SW 1271 (cell line): ENCODE results near the gene GNAO1.
A peak's percentile ranks its signal among the peaks of the same experiment; 100 is the strongest.

ENCODE experiments used
- DNase-seq, 2 experiments: peaks; one replicate each; lab custom pipeline; 2025; lab: John Stamatoyannopoulos, UW

Gene GNAO1

DNA sequence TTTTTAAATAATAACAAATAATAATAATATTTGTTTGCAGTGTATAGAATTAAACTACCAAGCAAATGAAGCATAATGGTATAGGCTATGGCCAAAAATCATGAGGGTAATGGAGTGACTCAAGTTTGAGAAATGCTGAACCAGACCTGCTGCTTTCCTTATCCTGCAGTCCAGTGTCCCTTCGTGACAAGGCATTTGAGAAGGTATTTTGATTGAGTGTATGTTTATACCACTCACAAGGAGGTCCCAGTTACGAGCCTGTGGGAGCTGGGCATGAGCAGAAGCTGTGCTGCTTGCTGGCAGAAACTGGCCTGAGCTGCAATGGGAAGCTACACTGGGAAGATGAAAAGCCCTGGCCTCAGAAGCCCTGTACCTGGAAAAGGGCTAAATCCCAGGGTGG, 50.3 kb downstream of the GNAO1 start:
- DNase-seq: no peak

DNA sequence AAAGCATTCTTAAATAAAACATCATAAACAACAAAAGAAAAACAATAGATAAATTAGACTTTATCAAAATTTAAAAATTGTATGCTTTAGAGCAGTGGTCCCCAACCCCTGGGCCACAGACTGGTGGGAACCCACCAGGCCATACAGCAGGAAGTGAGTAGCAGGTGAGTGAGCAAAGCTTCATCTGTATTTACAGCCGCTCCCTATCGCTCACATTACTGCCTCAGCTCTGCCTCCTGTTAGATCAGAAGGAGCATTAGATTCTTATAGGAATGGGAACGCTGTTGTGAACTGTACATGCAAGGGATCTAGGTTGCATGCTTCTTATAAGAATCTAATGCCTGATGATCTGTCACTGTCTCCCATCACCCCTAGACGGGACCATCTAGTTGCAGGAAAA, 51.5 kb downstream of the GNAO1 start:
- DNase-seq: no peak

DNA sequence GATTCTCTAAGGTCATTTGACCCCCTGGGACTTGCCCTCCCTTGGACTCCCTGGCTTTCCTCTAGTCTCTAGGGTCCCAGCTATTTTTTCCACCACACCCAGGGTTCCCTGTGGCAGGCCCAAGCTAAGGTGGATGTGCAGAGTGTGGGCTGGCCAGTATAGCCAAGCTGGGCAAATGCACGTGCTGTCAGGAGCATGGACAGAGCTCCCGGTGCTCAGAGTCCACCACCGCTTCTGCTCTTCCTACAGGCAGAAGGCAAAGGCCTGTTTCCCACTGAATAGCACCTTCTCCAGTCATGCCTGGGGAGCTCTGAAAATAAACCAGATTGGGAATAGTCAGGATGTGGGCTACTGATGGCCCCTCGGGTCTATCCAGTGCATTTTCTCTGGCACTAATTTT, 53.3 kb downstream of the GNAO1 start:
- DNase-seq: no peak

DNA sequence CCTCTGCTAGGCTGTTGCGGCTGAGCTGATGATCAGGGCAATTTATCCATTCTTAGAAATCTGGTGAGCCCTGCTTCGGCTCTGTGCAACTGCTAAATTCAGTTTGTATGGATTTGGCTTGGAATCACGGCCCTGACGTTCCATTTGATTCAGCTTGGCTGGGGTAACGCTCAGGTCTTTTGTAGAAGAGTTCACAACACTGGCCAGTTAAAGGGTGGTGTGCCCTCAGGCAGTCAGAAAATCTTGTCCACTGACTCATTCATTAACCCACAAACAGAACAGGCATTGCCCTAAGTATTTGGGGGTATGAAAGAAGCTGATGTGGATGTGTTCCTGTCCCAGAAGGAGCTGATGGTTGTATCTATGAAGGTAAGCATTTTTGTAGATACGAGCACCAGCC, 53.9 kb downstream of the GNAO1 start:
- DNase-seq: no peak

DNA sequence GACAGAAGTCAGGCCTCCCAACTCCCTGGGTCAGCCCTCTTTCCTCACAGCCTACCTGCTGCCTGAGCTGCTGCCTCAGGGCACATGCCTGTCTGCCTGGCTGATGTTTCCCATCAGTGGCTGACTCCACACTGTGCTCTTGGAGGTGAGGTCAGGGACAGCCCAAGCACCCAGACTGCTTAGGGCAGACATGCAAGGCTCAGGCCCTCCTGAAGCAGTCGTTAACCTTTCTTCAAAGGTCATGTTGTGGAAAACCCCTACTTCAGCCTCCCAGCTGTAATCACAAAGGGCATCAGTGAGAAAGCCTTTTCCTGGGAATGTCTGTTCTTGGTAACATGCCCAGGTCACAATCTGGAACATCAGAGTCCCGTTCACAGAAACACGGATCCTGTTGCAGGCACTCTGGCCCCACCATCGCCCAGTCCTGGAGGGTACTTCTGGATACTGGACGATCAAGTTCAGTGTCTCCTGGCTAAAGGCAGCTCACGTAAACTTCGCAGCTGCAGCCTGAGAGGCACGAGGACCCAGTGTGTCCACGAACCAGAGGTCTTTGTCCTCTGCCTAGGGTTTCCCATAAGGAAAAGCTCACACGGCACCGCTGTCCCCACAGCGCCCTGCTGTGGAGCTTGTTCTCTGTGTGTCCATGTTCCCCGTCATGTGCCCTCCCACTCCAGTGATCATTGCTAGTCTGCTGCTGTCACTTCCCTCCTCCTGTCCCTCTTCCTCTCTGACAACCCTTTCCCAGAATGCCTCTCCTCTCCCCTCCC, 54.9 kb downstream of the GNAO1 start:
- peak in 1 of 2 experiments; percentile 32 for DNase-seq

DNA sequence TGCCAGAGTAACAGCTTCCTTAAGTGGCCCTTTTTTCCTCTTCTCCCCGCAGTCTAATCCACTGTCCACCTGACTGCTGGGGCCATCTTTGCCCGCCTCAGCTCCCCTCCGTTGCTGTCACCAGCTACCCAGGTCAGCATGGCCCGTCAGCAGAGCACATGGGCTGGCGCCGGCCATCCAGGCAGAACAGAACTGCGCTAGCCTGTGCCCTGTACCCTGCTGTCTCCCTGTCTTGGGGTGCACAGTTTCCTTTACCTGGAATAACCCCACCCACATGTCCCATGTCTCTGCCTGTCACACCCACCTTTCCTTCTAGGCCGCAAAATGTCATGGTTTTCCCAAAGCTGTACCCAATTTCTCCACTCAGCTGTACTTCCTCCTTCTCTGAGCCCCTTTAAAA, 55.7 kb downstream of the GNAO1 start:
- no peak for DNase-seq

DNA sequence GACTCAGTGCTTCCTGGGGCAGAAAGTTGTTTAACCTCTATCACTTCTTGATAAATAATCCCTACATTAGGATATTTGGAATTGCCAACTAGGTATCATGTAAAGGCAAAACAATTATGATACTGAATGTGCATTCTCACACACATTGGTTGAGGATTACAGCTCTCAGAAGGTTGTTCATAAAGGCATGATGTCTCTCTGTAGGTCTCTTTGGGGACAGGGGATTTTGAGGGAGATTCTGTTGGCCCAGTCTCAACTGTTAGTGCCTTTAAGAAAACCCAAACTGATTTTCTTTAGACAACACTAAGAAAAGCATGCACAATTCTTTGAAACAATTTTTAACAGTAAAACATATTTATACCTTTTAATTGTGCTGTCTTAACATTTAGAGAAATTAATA, 56.5 kb downstream of the GNAO1 start:
- no peak for DNase-seq

DNA sequence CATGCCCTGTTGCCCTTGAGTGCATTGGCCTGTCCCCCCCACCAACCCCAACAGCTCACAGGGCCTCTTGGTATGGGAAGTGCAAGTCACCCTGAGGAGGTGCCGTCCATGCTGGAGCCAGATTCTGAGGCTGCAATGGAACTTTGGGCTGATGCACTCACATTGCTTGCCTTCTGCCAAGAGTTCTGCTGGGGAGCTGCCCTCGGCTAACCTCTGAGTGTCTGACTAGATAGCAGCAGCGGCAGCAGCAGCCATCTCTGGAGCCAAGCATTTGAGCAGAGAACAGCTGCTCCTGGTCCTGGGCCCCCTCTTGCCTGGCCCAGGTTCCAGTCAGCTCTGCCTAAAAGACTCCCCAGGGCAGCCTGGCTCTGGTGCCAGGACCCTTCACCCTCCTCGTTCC, 61.5 kb downstream of the GNAO1 start:
- no peak for DNase-seq

DNA sequence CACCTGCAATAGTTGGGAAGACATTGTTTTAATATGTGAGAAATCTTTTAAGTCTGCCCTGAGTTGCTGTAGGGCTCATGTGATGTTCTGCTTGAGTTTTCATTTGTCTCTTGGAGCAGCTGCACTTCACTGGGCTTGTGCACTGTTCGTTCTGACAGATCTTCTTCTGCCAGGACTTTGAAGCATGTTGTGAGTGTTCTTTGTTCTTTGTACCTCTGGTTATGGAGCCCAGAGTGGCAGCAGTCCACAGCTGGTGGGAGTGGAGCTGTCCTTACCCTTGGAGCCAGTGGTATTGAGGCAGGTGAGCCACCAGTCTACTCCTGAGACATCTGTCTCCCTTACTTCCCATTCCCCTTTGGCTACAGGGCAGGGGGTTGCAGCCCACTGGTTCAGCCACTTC, 64.6 kb downstream of the GNAO1 start:
- no peak for DNase-seq

DNA sequence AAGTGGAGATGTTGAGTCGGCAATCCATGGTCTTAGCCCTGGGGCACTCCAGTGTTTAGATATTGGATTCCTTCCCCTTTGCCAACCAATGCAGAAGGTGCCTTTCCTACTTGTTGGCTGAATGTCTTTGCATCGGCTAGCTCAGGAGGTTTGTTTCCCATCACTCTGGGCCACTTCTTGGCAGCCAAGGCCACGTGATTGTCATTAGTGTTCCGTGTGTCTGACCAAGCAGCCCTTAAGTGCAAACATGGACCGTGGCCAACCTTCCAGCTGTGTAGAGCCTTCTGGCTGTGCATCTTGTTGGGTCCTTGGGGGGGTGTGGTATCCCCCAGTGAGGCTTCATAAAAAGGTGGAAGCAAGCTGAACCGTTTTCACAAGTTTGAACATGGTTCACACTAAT, 66.0 kb downstream of the GNAO1 start:
- no peak for DNase-seq

DNA sequence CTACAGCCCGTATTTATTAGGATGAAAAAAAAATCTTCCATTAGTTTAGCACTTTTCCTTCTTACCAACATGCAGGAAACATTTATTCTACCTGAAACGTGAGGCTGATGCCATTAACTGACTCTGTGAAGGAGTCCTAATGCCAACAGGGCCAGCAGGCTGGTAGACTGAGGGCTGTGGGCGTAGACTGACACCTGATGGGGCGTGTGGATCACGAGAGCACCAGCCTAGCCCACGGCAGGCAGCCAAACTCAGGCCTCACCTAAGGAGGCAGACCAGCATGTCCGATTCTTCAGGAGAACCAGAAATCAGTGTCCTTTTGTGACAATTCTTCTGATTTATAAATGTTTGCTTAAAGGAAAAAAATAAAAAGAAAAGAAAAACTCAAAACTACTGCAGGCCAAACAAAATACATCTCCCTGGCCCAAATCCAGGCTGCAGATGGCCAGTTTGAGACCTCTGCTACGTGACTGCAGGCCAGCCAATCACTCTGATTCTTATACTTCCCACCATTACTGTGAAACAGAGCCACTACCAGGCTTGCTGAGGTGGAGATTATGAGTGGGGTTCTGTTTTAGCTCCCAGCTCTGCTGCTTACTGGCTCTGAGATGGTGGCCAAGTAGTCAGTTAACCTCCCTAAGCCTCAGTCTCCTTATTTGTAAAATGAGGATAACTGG, 66.5 kb downstream of the GNAO1 start:
- no peak for DNase-seq

DNA sequence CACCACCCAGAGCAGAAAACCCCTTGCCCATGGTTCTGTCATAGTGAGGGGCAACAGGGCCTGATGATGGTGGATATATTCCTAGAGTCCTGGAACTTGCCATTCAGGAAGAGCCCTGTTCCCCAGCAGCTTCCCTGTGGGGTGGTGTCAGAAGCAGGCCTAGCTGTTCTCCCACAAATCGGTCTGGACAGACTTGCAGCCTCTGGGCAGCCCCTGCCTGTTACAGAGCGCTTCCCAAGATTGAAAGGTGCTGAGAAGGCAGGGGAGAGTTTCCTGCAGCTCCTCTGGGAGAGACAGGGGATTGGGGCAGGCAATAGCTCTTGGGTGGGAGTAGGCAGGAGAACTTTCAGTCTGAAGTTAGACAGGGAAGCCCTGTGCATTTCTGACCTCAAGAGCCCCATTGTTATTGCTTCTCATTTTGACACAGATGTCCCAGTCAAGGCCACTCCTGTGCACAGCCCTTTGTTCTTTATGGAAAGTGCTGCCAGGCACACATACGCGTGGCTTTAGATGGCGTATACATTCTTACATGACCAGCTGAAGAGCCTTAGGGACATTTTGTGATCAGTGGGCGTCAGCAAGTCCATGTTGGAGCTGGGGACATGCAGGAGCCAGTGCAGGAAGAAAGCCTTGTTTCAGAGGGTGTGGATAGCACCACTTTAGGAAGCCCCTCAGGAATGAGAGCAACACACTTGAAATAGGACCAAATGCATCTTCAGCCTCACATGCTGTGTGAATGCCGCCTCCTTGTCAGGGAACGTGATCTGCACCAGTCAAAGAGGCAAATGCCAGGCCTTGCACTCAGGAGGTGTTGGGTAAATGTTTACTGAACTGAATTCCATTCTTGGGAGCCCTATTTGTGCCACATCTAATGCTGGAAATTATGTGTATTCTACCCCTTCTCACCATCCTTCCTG, 67.5 kb downstream of the GNAO1 start:
- DNase-seq: no peak

DNA sequence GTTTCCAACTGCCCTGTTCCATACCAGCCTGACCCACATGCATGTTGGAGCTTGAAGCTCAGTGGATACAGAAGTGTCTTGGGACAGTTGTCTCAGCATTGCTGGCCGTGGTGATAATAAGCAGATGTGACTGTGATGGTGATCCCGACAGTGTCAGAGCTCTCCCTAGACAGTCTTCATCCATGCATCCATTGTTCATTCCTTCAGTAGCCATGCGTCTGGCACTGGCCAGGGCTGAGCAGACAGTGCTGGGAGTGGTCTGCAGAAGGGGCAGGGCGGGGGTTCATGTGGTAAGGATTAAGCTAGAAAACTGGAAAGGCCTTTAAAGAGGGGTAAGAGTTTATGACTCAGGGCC, 68.1 kb downstream of the GNAO1 start:
- DNase-seq: no peak

DNA sequence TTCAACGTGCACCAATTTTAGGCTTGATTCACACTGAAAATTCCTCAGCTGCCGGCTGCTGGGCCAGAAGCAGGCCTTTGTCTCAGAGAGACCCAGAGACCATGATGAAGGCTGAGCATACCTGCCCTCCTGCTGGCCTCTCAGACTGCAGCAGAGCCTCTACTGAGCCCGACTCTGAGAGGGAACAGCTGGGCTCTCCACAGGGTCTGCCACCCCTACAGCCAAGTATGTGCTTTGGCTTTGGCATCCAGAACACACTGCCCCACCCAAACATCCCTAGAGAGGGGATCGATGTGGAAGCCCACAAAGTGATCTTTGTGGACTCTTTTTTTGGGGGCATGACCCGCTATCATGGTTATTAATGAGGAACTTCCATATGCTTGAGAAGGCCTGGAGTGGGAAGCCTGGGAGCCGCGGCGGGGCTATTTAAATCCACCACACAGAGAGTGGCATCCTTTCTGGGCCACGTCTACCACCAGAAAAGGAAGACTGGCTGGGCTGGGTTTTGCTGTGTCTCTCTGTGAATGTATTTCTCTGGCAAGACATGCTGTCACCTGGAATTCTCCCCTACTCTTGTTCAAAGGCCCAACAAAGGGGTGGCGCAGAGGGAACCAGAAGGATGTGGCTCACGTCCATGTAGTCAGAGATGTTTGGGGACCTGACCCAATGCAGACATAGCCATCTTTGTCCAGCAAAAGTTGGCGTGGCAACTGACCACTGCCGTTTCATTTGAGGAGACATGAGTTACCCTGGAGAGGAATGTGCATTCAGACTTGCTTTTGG, 69.3 kb downstream of the GNAO1 start:
- DNase-seq: no peak

DNA sequence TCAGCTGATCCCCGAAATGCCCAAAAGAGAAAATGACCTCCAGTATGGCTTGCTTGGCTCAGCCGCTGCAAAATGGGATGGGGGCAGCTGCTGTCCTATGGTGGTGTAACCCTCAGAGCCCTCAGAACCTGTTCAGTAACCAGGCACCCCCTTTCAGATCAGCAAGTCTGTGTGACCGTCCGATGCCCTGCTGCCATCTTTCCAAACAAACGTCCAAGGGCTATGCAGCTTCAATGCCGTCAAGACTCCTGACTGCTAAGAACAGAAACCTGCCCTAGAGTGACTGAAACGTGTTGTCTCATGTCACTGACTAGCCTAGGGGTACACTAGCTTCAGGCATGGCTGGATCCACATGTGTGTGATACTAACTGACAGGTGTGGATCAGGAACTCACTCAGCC, 70.4 kb downstream of the GNAO1 start:
- no peak for DNase-seq

DNA sequence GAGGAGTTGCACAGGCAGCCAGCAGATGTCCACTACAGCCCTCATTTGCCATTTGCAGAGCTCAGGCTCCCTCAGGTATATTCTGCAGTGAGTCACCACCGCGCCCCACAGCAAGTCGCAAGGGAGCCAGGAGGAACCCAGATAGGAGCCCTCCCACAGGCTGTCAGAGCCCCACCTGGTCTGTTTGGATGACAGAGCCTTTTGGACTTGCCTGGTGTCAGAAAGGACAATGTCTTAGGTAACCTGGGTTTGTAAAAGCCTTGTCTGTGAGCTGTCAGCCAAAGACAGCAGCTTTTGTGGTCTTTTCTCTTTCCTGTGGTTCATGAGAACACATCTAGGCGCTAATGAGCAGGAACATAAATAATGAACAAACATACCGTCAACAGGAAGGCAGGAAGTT, 70.9 kb downstream of the GNAO1 start:
- no peak for DNase-seq

DNA sequence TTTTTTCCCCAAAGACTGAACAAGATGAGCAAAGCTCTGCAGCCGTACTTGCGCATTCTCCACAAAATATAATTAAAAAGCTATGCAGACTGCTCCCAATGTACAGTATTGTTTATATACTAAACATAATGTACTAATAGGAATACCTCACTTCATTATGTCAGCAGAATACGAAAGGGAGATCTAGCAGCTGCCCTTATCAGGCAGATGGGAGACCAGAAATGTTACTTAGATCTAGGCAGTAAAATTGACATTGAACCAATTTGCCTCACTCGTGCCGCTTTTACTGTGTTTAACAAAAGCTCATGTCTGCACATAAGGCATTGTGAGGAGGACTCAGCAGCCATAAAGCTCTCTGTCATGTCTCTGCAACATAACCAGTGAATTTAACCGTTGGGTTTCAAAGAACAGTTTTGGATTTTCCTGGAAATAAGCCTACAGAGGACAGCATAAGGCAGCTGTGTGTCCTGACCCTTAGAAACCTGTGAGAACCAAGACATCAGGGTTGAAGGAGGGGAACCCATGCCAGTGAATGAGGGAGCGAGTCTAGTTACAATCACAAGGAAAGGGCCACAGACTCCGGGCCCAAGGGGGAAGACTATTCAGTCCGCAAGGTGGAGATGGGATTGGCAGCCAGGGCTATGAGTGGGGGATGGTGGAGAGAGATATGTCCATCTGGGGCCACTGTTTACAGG, 71.4 kb downstream of the GNAO1 start:
- no peak for DNase-seq

DNA sequence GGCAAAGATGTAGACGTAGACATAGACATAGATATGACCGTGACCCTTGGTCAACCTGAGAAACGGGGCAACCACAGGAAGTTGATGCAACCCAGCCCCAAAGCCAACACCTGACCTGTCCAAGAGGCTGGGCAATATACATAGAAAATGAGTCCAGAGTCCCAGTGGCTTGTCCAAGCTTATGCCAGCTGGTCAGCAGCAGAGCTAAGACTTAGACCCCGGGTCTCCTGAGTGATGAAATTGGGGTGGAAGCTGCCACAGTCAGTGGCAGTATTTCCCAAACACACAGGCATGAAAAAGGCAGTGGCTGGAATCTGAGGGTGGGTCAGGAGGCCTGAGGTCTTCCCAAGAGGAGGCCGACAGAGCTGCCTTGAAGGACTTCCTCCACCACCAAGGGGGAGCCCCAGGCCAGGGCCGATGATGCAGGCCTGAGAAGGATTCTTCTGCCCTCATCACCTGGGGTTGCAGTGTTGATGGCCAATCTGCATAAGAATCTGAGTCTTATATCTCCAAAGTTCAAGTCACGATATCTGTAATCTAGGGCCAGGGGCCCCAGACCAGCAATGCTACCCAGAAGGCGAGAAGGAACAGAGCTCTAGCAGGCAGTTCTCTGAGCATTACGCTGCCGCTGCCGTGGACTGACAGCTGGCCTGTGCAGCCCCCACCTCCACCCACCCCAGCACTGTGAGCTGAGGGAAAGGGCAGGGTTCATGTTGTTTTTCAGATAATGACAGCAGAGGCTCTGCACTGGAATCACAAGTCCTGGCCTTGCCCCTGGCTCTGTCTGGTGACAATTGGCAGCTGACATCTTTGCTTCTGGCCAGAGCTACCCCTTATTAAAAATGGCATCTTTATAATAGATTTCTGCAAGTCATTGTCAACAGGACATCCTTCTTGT, 72.7 kb downstream of the GNAO1 start:
- no peak for DNase-seq

DNA sequence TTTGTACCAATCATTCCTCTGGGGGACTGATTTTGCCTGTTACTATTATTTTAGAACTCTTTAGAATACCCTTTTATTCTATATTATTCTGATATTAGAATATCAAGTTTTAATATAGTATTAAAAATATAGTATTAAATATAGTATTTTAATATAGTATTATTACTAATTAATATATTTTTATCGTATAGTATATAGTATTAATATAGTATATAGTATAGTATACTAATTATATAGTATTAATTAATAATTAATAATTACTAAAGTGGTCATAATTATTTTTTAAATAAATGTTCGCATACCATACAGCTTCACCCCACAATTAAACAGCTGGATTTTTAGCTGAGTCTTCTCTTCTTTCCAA, 73.3 kb downstream of the GNAO1 start:
- no peak for DNase-seq

DNA sequence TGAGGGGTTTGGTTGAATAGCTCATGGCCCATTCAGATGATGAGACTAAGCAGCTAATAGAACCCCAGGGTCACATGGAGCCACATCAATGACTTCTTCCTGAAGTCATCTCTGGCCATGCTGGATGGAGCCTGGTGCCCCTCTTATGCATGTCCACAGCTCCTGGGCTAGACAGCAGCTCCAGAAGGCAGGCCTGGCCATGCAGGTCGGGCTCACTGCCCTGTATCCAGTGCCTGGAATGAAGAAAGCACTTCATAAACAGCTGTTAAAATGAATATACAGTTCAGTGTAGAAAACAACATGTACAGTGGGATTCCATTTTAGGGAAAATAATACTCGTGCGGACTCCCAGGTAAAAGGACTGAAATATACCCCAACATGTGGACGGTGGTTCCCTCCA, 73.9 kb downstream of the GNAO1 start:
- no peak for DNase-seq

DNA sequence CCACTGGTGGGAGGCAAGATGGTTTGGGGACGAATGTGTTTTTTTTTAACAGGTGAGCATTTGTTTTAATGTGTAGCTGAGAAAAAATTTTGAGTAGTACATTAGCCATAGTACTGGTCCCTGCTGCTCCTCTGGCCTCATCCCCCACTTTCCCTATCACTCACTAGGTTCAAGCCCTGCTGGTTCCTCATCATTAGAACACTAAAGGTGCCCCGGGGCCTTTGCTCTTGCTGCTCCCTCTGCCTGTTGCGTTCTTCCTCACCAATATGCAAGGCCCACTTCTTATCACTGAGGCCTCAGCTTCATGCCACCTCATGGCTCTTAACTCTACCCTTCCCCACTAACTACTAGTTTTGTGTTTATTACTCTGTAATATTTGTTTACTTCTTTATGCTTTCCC, 74.5 kb downstream of the GNAO1 start:
- no peak for DNase-seq
